Stimulated activated CD4-positive, alpha-beta T cell treated with anti-CD3 and anti-CD28 coated beads, Interleukin-1b, Interleukin-23, amount 100 ng/mL, for 1 hour (primary cell): Measurements from ENCODE around the gene SAMM50.
"Not testable (repeated sequence)": the region's sequence is repeated elsewhere in the genome, so short reads cannot be mapped to it uniquely, and the experiment has no call there.

ENCODE experiments used
- DNase-seq, 2 donors: peaks; one replicate each; pipeline ENCODE4 v3.0.0-alpha.2; 2020; ENCODE audit warnings: low read depth in 2 of 2

The SAMM50 gene

GRCh38 chr22:44000123-44000522 lies 44.9 kb downstream of the SAMM50 start:
- no peak for DNase-seq

GRCh38 chr22:44001521-44001920 lies 46.3 kb downstream of the SAMM50 start:
- DNase-seq = no peak

- no peak for DNase-seq
These were observed 47.1 kb downstream of the SAMM50 start for GRCh38 chr22:44002324-44002723.

DNA sequence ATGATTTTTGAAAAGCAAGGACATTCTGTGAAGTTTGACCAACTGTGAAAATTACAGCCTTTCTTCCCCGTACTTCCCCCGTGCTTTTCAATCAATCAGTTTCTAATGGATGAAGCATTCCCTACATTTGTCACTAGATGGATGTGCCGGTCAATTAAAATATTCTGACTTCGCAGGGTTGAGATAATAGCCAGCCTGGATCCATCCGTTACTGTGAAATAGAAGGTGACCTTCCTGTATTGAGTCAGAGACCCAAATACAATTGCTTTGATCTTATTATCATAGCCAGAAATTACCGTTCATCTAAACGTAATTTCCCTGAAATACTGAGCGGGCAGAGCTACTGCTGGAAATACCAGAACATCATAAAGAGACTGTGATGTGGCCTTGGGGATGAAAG lies 47.8 kb downstream of the SAMM50 start:
- no peak for DNase-seq

- no peak for DNase-seq
These were observed 48.3 kb downstream of the SAMM50 start for GRCh38 chr22:44003405-44004103.

- no peak for DNase-seq
These were observed 48.8 kb downstream of the SAMM50 start for GRCh38 chr22:44004104-44004460.

DNA sequence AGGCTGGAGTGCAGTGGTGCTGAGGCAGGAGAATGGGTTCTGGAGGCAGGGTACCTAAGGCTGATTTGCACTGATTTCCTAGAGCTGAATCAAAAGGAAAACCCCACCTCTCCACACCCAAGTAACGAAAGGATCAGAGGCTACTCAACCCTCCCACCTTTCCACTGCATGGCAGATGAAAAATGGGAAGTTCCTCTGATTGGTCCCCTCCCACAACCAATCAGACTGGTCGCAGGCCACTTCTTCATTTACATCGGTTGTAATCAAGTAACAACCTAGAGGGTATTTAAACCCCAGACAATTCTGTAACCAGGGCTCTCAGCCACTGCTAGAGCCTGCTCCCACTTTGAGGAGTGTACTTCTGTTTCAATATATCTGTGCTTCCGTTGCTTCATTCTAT lies 50.3 kb downstream of the SAMM50 start:
- no peak for DNase-seq

DNA sequence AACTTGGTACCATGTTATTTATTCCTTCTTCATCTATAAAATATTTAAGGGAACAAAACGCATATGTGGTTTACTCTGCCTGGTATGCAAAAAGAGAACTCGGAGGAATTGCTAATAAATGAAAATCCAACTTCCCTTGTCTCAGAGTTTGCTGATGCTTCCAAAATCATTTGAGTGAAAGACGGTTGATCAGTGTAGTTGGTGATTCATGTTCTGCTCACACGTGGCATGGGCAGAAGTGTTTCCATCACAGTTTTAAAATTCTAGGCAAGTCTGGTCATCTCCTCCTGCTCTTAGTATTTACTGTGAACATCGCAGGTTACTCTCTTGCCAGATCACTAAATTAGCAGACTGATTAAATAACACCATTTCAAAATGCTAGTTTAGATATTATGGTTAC lies 56.9 kb downstream of the SAMM50 start:
- DNase-seq = no peak

GRCh38 chr22:44012591-44012990 lies 57.3 kb downstream of the SAMM50 start:
- DNase-seq = no peak

DNA sequence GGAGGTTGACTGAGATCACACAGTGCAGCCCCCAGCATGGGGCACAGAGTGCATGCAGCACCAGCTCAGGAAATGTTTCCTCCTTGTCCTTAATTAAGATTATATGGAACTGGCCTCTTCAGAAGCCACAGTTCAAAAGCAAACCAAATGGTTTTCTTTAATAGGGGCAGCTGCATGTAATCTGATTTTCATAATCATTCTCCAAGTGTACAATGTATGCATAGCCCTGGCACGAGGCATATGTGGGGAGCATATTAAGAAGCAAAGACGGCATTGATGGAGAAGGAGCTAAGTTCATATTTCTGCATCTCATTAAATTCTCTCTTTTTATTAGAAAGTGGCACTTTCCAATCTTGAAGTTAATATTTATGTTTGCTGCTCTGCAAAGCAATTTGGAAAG lies 59.0 kb downstream of the SAMM50 start:
- DNase-seq = no peak

GRCh38 chr22:44016586-44016985 lies 61.3 kb downstream of the SAMM50 start:
- not testable (repeated sequence) for DNase-seq

DNA sequence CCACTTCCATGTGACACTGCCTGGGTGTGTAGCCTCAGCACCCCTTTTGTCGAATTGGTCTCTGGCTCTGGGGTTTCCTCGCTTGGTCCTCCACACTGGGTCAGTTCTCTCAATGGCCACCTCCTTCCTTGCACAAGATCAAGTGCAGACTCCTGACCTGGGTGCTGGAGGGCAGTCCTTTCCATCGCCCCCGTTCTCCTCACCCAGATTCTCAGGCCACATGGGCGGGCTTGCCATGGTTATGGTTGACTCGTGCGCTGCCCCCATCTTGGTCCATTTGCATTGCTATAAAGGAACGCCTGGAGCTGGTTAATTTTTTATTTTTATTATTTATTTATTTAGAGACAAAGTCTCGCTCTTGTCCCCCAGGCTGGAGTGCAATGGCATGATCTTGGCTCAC lies 63.4 kb downstream of the SAMM50 start:
- DNase-seq = no peak

- DNase-seq = no peak
These were observed 64.2 kb downstream of the SAMM50 start for GRCh38 chr22:44019416-44019815.

GRCh38 chr22:44019846-44020245 lies 64.6 kb downstream of the SAMM50 start:
- no peak for DNase-seq

DNA sequence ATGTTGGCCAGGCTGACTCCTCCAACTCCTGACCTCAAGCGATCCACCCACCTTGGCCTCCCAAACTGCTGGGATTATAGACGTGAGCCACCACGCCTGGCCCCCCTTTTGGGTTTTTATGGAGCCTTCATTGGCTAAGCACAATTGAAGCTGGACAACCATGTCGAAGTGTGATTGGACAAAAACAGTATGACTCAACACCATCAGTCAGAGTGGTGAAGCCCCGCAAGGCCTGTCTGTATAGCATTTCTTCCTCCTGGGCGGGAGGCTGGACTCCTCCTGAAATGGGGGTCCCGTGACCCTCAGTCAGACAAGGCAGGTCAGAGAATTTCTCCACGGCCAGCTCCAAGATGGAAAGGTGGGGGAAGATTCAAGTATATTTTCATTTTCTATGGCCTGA lies 65.7 kb downstream of the SAMM50 start:
- no peak for DNase-seq

DNA sequence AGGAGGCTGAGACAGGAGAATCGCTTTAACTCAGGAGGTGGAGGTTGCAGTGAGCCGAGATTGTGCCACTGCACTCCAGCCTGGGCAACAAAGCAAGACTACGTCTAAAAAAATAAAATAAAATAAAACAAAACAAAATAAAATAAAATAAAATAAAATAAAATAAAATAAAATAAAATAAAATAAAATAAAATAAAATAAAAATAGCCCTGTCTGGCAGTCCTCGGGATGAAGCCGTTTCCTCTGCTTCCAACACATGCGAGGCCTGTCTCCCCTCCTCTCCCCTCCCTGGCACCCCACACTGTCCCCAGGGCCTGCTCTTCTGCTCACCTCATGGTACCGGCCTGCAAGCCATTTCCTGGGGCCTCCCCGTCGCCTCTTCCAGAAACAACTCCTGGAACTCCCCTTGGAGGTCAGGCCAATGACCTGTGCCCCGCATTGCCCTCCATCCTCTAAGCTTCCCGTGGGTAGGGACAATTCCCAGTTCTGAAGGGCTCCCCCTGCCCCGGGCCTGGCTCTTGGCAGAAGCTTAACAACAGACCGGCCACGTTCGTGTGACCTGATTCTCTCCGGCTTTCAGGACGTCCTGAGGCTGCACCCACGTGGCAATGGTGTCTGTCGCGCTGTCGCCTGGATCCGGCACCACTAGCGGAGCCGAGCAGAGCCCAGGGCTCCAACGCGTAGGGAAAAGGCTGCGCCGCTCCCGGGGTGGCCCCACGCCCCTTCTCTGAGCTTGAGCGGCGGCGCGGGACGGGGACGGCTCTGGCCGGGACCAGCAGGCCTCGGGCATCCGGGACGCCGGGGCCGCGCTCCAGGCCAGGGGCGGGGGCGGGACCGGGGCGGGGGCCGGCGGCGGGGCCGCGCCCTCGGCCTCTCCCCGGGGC lies 68.4 kb downstream of the SAMM50 start:
- no peak for DNase-seq

GRCh38 chr22:44024288-44024921 lies 69.2 kb downstream of the SAMM50 start, which contains the start of gene PARVB:
Gene PARVB (plus strand): TSS chr22:44024302. CDS start chr22:44024340, 38 bp downstream.
- DNase-seq = no peak

- no peak for DNase-seq
These were observed 70.2 kb downstream of the SAMM50 start for GRCh38 chr22:44025171-44026065.

- DNase-seq = no peak
These were observed 70.9 kb downstream of the SAMM50 start for GRCh38 chr22:44026066-44026629.

DNA sequence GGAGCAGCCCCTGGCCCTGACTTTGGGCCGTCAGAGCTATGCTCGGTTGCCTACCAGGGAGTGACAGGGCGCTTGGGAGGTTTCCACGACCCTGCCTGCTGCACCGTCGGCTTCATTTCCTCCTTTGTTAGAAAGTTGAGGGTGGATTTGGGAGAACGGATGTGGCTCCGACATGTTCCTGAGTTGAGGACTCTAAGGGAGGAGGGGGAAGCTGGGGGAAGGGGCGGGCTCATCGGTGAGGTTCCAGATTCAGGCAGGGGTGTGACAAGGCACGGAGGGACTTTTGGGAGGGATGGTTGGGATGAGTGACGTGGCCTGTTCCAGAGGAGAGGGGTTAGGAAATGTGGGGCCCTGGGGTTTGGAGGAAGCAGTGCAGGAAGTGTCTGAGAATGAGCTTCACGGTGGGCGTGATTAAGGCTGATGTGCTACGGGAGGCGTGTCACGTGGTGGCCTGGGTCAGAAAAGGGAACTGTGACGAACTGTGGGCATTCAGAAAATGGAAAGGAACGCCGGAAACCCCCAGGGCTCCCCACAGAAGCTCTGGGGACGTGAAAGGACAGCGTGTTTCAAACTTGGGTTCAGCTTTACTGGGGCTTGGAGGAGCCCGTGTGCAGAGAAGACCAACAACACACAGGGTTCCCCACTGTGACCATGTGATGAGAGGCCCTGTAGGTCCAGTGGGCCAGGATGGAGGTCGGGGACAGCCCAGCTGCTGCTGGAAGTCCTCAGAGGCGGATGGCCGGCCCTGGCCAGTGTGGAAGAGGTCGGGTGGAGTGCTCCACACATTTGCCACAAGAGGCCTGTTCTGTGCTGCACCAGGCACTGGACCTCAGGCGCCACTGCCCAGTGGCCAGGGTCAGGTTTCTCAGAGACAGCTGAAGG lies 71.6 kb downstream of the SAMM50 start:
- DNase-seq = peak; percentile 12 to 16
